NCI-H2081 (cell line): ENCODE measurements around the gene FHL5.
"Not testable (repeated sequence)": the region's sequence is repeated elsewhere in the genome, so short reads cannot be mapped to it uniquely, and the experiment has no call there.

ENCODE experiments used
- DNase-seq, 2 experiments: peaks; one replicate each; lab custom pipeline; 2025; lab: John Stamatoyannopoulos, UW

The FHL5 gene

DNA sequence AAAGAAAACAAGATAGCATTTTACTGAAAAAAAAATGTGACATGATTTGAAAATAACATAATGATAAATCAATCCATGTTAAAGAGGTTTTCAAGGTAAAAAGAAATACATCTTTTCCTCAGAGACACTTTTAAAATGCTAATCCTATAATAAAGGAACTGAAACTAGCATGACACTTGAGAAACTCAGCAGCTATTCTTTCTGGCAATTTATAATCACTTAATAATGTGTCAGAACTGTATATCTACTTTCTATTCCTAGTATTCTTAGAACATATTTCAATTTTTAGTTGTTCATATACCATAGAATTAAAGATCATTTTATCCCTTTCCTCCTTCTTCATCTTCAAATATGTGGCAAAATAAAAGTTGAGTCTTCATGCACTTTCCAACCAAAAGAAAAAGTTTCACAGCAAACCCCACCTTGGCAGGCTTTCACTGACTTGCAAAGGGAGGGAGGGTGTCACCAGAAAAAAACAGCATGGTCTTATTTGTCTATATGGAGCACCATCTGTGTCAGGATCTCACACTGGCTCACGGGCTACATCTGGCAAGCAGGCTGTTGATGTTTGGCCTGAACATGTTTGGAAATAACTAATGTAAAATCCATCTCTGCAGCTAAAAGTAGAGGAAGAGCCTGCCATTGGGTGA lies 48.5 kb downstream of the FHL5 start:
- no peak for DNase-seq

GRCh38 chr6:96613291-96613999 lies 50.5 kb downstream of the FHL5 start:
- no peak for DNase-seq

DNA sequence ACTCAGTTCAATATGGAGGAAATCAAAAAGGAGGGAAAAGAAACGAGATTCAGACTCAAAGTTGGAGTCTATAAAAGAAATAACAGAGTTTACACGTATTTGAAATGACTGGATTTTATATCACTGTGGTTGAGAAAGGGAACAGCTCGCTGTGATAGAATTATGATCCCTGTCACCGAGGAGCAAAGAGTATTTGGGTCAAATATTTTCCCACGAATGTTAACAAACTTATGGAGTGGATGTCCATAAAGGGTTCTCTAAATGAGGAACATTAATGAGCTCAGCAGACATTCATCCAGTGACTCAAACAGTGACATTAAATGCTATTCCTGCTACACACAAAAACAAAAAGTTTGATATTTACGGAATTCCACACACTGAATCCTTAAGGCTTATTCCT lies 57.9 kb downstream of the FHL5 start:
- no peak for DNase-seq

- no peak for DNase-seq
Measured at GRCh38 chr6:96621983-96622382, 59.1 kb downstream of the FHL5 start.

- no peak for DNase-seq
Measured at GRCh38 chr6:96624957-96625356, 62.0 kb downstream of the FHL5 start.

- peak; percentile 4 to 39 for DNase-seq
Measured at GRCh38 chr6:96626759-96627364, 63.9 kb downstream of the FHL5 start.

DNA sequence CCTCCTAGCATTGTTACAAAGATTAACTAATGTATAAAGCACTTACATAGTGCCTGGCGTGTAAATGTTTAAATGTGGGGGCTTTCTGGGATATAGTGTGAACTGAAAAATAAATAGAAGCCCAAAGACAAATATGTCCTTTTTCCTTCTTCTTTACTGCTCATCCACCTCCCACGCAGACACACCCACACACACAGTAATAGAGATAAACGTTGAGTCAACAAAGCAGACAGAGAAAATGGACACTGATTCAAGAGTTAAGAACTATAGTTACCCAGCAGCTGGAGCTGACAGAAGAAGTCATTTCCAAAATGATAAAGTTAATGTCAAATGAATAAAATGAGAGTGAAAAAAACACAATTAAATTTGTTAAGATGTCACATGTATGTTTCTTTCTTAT lies 68.3 kb downstream of the FHL5 start:
- no peak for DNase-seq

DNA sequence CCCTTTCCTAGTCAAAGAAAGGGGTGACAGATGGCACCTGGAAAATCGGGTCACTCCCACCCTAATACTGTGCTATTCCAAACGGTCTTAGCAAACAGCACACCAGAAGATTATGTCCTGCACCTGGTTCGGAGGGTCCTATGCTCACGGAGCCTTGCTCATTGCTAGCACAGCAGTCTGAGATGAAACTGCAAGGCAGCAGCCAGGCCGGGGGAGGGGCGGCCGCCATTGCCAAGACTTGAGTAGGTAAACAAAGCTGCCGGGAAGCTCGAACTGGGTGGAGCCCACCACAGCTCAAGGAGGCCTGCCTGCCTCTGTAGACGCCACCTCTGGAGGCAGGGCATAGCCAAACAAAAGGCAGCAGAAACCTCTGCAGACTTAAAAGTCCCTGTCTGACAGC lies 75.1 kb downstream of the FHL5 start:
- not testable (repeated sequence) for DNase-seq

DNA sequence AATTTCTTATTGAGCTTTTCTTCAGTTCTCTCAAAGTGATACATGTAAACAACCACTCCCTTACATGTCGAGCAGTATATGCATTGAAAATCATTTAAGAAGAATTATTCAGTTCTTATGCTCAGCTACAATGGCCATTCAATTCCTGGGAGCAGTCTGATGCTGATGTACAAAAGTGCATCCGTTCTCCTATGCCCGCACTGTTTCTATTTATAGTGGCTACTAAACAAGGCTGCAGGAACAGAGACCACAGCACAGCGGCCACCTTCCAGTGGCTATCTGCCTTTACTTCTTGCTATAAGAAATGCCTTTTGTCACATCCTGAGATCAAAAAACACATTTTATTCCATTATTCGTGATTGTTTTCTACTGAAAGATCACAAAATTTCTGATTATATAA lies 82.2 kb downstream of the FHL5 start:
- no peak for DNase-seq

DNA sequence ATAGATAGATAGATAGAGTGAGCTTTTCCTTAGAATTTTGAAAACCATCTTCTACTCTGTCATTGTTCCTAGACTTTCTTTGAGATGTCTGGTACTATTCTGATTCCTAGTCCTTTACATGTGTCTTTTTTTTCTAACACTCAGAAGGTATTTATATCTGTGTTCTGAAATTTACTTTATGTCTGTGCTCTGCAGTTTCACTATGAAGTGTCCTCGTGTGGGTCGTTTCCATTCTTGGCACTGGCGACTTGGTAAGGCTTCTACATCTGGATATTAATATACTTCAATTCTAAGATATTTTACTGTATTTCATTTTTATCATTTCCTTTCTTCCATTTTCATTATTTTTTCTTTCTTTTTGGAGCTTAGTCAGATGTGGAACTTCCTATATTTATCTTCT lies 87.0 kb downstream of the FHL5 start:
- DNase-seq = no peak

DNA sequence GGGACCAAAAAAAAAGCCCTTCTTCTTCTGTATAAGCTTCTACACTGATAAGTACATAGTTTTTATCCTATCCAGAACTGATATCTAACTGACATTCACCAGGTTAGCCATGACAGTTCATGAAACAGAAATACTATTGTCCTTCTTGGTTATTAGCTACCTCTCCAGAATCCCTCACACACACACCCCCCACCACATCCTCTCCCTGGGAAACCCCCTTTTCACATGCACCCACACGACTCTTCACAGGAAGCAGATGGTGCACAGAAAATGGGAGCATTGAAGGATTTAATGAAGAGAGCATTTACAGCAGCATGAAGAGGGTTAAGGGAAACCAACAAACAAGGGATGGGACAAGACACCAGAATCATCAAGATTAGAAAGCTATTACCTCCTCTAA lies 88.9 kb downstream of the FHL5 start:
- DNase-seq = no peak

- DNase-seq = no peak
Measured at GRCh38 chr6:96652552-96652951, 89.6 kb downstream of the FHL5 start.

GRCh38 chr6:96653181-96653580 lies 90.3 kb downstream of the FHL5 start:
- DNase-seq = no peak

DNA sequence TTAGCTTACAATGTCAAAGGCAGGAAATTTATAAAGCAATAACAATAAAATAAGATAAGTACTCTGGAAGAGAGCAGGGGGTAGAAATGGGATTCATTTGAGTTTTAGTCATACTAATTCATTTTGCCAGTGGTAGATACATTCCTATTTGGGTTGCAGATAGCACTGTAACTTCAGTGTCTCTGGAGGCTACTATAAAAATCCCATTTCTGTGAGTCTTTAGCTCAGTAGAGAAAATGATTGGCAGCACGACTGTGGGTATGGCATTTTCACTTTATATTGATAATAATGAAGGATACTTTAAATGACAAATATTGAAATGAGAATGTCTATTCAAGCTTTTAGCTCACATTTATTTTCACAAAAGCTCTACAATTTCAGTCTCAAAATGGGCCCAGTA lies 93.6 kb downstream of the FHL5 start:
- DNase-seq = no peak

GRCh38 chr6:96657344-96657743 lies 94.4 kb downstream of the FHL5 start:
- DNase-seq = no peak

- DNase-seq = peak in 1 of 2 experiments; percentile 35
Measured at GRCh38 chr6:96659084-96659845, 96.3 kb downstream of the FHL5 start.
